Measurements from ENCODE around the gene DAB2IP.

DNA sequence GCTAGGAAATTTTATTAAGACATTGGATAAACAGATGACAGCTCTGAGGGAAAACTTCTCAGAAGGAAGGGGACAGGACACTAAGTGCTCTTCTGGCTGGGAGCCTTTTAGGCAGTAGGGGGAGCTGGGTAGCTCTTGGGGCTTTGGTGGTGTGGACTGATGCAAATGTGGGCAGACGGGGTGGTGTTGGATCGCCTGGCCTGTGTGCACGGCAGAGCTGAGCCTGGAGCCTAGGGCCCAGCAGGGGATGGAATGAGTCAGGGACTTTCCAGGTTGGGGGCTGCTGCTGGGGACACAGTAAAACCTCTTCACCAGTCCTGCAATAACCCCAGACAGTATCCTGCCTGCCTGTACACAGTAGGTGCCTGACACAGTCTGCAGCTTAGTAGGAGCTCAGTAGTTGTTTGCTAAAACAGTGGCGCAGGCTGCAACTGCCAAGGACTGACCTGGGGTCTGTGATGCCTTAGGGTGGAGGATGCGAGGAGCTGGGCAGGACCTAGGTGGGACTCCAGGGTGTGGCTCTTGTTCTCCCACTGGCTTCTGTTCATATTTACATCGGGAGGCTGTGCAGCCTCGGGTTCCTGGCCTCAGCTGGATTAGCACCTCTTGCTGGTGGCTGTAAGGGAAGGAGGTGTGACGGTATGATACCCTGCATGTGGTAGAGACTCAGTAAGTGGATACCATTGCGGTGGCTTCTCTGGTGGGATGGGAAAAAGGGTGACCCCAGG is 83.8 kb downstream of the DAB2IP start:
- TF ChIP-seq, protein P1, sequence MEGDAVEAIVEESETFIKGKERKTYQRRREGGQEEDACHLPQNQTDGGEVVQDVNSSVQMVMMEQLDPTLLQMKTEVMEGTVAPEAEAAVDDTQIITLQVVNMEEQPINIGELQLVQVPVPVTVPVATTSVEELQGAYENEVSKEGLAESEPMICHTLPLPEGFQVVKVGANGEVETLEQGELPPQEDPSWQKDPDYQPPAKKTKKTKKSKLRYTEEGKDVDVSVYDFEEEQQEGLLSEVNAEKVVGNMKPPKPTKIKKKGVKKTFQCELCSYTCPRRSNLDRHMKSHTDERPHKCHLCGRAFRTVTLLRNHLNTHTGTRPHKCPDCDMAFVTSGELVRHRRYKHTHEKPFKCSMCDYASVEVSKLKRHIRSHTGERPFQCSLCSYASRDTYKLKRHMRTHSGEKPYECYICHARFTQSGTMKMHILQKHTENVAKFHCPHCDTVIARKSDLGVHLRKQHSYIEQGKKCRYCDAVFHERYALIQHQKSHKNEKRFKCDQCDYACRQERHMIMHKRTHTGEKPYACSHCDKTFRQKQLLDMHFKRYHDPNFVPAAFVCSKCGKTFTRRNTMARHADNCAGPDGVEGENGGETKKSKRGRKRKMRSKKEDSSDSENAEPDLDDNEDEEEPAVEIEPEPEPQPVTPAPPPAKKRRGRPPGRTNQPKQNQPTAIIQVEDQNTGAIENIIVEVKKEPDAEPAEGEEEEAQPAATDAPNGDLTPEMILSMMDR (tag by site-specific recombination; IDR thresholded peaks at IDR 0.05): peak; percentile 44; the same call in 1 of the 2 replicates
- TF ChIP-seq ZBTB21 (tag by site-specific recombination; IDR thresholded peaks at IDR 0.05) (no peak), ZNF548 (tag by site-specific recombination; IDR thresholded peaks at IDR 0.05) (no peak), ZNF169 (tag by site-specific recombination; IDR thresholded peaks at IDR 0.05) (no peak), ZNF530 (tag by site-specific recombination; IDR thresholded peaks at IDR 0.05; ENCODE audit: low read depth) (no peak), ZNF416 (tag by site-specific recombination; IDR thresholded peaks at IDR 0.05) (no peak), ZNF133 (tag by site-specific recombination; IDR thresholded peaks at IDR 0.05) (no peak), ZNF24 (tag by site-specific recombination; IDR thresholded peaks at IDR 0.05) (no peak), ZNF658 (tag by site-specific recombination; IDR thresholded peaks at IDR 0.05) (no peak), ZNF785 (tag by site-specific recombination; IDR thresholded peaks at IDR 0.05) (no peak)
- TF ChIP-seq, protein P2, sequence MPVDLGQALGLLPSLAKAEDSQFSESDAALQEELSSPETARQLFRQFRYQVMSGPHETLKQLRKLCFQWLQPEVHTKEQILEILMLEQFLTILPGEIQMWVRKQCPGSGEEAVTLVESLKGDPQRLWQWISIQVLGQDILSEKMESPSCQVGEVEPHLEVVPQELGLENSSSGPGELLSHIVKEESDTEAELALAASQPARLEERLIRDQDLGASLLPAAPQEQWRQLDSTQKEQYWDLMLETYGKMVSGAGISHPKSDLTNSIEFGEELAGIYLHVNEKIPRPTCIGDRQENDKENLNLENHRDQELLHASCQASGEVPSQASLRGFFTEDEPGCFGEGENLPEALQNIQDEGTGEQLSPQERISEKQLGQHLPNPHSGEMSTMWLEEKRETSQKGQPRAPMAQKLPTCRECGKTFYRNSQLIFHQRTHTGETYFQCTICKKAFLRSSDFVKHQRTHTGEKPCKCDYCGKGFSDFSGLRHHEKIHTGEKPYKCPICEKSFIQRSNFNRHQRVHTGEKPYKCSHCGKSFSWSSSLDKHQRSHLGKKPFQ (tag by site-specific recombination; IDR thresholded peaks at IDR 0.05): no peak
- TF ChIP-seq, protein P3, sequence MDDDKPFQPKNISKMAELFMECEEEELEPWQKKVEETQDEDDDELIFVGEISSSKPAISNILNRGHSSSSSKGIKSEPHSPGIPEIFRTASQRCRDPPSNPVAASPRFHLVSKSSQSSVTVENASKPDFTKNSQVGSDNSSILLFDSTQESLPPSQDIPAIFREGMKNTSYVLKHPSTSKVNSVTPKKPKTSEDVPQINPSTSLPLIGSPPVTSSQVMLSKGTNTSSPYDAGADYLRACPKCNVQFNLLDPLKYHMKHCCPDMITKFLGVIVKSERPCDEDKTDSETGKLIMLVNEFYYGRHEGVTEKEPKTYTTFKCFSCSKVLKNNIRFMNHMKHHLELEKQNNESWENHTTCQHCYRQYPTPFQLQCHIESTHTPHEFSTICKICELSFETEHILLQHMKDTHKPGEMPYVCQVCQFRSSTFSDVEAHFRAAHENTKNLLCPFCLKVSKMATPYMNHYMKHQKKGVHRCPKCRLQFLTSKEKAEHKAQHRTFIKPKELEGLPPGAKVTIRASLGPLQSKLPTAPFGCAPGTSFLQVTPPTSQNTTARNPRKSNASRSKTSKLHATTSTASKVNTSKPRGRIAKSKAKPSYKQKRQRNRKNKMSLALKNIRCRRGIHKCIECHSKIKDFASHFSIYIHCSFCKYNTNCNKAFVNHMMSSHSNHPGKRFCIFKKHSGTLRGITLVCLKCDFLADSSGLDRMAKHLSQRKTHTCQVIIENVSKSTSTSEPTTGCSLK (tag by site-specific recombination; IDR thresholded peaks at IDR 0.05): no peak
- TF ChIP-seq, protein P4, sequence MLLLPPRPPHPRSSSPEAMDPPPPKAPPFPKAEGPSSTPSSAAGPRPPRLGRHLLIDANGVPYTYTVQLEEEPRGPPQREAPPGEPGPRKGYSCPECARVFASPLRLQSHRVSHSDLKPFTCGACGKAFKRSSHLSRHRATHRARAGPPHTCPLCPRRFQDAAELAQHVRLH (tag by site-specific recombination; IDR thresholded peaks at IDR 0.05): no peak
